Activated CD8-positive, alpha-beta memory T cell treated with anti-CD3 and anti-CD28 coated beads for 4 hours (primary cell): ENCODE results near the gene DMRT1.
"Not testable (repeated sequence)": the region's sequence is repeated elsewhere in the genome, so short reads cannot be mapped to it uniquely, and the experiment has no call there.

Source experiments
- DNase-seq, 2 donors: peaks; one replicate each; pipeline ENCODE4 v3.0.0-alpha.2; 2020; ENCODE audit warnings: low read depth in 2 of 2

The DMRT1 gene

DNA sequence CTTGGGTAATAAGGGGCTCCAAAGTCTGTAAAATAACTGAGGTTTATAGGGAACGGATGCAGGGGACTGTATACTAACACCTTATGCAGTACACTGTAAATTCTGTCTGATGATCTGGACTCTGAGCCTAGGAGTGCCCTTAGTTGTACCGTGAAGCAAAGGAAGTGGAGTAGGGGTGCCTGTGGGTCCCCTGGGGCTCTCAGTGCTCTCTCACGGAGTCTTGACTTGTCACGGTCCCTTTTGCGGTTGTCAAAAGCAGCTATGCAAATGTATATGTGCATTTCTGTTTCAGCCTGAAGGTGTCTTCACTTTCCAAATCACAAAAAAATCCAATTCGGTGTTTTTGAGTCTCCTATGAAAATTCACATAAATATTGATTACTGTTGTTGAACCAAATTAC is 17.8 kb downstream of the DMRT1 start:
- no peak for DNase-seq

DNA sequence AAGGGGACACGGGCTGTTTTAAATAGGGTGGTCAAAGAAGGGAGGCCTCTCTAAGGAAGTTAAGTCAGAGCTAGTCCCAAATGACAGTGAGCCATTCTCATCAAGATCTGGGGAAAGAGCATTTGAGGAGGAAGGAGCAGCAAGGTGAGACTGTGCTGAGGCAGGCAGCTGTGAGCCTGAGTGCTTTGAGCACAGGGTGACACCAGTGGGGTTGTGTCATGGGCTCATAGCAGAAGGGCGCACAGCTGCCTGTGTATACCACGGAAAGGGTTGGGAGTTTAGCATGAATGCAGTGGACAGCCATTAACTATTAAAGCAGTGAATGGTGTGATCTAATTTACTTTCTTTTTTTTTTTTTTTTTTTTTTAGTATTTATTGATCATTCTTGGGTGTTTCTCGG is 19.2 kb downstream of the DMRT1 start:
- no peak for DNase-seq

DNA sequence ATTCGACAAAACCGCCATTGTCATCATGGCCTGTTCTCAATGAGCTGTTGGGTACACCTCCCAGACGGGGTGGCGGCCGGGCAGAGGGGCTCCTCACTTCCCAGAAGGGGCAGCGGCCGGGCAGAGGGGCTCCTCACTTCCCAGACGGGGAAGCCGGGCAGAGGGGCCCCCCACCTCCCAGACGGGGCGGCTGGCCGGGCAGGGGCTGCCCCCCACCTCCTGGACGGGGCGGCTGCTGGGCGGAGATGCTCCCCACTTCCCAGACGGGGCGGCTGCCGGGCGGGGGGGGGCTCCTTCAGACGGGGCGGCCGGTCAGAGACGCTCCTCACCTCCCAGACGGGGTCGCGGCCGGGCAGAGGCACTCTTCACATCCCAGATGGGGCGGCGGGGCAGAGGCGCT is 20.0 kb downstream of the DMRT1 start:
- not testable (repeated sequence) for DNase-seq

DNA sequence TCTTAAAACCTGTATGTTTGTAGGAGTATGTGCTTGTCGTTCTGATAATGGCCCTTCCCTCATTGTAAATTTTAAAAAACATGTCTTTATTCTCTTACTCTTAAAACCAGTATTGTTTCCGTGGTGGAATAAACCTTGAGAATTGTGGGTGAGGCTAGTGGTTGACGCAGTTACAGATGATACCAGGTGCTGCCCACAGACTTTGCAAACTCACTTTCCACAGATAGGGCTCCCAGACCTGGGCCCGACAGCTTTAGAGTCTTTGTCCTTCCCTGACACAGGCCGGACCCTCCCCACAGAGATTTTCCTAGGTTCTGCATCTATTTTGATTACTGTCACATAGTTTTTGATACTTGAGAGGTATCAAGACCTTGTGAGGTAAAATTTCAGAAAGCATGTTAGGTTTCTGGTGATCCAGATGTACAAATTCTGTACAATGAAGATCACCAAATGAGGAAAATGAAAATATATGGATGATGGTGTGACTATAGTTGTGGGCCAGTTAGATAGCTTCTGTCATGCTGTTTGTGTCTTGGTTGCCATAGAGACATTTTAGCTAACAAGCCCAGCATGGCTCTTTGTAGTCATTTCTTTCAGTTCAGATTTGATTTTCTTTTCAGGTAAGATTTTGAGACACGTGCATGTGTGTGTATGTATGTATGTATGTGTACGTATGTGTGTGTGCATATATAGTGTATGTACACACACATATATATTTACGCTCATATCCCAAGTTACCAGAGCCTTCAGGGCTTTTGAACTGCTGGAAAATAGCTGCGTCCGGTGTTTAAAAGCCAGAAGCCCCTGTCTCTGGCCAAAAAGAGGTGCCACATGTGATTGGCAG is 33.8 kb downstream of the DMRT1 start:
- DNase-seq, result no peak

DNA sequence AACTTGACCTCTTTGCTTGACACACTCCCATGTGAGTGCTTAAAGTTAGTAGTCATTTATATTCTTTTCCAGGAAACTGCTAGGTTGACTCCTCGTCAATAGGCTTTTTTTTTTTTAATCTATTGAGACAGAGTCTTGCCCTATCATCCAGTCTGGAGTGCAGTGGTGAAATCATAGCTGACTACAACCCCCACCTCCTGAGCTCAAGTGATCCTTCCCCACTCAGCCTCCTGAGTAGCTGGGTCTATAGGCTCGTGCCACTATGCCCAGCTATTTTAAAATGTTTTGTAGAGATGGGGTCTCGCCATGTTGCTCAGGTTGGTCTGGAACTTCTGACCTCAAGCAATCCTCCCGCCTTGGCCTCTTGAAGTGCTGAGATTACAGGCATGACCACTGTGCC is 34.9 kb downstream of the DMRT1 start:
- DNase-seq, result no peak

DNA sequence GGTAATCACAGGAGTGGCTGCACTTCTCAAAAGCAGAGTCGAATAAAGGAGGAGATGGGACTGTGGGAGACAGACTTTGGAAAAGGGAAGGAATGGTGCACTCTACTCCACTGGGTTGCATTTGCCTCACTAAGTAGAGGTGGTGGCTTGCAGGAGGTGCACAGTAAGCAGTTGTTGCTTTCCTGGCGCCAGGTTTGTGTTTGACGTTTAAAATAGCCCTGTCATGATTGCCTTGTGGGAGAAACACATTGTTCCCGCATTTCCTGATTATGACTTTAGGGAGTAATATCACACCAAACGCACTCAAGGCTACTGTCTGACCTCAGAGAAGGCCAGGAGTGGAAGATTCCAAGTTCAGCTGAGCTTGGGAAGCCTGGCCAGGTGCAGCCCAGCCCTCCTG is 36.7 kb downstream of the DMRT1 start:
- no peak for DNase-seq

DNA sequence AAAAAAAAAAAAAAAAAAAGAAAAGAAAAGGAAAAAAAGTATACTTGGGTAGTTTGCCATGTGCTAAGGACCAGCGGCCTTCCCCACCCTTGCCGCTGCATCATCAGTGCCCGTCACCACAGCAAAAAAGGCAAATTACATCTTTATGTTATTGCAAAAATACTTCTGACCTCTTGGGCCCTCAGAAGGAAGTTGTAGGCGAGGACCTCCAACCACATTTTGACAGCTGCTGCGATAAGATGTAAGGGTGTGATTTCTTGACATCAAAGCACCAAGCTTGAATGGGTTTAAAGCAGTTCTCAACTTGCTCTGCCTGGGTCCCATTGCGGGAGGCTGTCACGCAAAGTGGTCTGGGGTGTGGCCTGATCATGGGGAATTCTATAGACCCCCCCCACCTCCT is 39.2 kb downstream of the DMRT1 start:
- no peak for DNase-seq

DNA sequence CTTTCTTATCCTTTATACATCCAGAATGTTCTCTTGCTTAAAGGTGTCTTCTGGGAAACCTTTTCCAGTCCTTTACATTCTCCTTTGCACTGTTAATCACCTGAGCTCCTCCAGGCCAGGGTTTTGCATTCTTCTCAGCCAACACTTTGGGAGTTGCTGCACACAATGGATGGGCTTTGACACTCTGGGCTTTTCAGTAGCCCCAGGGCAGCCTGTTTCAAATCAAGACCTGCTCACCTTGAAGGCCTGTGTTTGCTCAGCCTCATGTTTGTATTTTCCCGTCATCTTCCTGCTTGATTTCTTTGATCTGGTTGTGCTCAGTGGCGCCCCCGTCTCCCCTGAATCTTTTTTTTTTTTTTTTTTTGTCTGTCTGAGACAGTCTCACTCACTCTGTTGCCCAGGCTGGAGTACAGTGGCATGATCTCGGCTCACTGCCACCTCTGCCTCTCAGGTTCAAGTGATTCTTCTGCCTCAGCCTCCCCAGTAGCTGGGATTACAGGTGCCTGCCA is 41.0 kb downstream of the DMRT1 start:
- no peak for DNase-seq

DNA sequence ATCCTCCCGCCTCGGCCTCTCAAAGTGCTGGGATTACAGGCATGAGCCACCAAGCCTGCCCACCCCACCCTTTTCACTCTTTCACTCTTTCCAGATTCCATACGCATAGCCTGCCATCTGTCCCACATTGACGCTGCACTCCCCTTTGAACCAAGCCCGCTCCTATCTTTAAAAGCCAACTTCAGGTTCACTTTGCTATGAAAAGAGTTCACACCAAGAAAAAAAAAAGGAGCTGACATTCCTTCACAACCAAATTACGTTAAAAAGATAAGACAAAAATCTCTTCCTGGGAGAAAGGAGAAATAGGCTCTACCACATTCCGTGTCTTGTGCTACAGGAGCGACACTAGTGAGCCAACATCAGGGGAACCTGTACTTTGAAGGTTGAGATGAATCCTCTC is 41.5 kb downstream of the DMRT1 start:
- no peak for DNase-seq

DNA sequence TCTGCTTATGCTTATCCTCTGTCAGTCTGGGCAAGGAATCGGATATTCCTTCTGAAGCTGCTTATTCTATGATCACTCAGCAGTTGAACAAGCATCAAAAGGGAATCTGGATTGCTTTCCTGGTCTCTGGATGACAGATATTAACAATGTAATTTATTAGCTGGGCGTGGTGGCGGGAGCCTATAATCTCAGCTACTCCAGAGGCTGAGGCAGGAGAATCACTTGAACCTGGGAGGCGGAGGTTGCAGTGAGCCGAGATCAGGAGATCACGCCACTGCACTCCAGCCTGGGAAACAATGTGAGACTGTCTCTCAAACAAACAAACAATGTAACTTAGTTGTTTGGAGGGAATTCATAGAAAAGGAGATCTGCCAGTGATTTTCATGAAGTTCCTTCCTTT is 45.4 kb downstream of the DMRT1 start:
- DNase-seq, result no peak

DNA sequence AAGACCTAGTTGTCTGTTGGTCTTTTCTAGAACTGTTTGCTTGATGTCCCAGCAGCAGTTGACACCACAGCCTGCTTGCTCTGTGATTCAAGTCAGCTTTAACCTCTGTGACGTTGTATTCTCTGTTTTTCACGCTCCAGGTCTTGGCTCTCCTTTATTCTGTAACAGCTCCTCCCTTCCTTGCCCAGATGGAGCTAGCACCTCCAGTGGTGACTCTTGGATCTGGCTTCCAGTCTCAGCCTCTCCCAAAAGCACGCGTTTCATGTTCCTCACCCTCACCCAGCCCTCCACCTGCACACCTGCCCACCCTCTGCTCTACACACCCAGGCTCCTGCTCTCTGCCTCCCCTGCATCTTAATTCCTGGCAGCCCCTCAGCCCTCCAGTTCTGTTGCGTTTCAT is 50.6 kb downstream of the DMRT1 start:
- no peak for DNase-seq

DNA sequence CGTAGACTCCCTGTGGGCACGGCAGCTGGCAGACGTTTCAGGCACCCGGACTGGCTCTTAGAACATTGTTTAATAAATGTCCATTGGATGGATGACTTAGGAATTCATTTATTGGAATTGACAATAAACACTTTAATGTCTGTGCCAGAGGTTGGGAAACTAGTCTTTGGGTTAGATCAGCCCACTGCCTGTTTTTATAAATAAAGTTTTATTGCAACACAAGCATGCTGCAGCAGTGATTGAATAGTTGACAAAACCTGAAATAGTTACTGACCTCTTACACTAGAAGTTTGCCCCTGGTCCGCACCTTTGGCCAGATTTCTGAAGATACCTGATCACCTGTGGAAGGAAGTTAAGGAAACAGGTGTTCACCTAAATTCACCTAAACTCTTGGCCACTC is 51.6 kb downstream of the DMRT1 start:
- no peak for DNase-seq

DNA sequence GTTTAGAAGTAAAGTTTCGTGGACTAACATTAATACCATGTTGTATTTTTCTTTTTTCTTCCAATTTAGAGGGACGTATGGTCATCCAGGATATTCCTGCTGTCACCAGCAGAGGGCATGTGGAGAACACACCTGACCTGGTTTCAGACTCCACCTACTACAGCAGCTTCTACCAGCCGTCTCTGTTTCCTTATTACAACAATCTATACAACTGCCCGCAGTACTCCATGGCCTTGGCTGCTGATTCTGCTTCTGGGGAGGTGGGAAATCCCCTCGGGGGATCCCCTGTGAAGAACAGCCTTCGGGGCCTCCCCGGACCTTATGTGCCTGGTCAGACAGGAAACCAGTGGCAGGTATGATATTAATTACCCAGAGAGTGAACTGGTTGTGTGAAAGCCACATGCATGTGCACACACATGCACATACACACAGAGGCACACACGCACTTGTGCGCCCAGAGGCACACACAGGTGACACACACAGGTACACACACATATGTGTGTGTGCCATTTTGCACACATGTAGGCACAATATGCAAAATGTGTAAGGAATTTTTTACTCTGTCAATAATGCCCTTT is 52.4 kb downstream of the DMRT1 start:
- no peak for DNase-seq

DNA sequence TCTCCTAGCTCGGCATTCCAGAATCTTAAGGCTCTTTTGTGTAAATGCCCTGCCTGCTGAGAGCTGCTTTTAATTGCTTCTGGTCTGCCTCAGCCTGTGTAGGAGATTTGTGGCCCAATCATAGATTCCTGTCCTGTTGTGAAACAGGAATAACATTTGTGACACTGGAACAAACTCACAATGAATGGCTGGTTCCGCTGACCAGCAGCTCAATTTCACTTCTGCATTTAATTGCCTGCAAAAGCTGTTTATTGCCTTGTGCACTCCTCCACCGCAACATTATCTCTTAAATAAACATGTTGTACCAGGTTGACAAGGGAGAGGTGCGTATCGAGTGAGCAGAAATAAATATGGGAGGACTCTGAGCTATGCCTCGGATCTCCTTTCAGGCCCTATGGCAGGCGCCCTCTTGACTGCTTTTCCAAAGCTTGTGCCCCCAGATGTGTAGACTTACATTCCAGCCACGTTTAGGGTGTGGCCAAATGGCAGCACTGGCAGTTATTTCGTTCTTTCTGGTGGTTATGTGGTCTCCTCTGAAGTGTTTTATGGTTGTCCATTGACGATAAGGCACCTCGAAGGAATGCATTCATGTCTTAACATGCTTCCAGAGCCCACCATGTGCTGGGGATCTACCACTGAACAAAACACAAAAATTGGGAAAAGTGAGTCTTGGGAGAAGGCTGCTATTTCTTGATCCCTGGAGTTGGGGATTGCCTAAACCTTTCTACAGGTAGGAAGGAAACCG is 58.1 kb downstream of the DMRT1 start:
- no peak for DNase-seq

DNA sequence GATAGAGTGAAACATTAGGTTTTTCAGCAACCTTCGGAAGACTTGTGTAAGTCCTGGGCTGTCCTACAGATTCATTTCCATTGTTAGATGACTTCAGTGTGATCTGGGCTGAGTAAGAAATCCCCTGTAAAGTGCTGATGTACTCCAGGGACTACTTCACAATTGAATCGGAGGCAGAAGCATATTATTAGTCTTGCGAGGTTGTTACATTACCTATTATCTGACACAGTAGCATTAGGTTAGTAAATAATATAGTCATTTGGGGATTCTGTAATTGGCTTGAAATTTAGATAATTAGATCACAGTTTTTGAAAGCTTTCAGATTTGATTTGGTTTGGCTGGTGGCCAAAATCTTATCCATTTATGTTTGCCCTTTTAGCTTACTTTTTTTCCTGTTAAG is 62.4 kb downstream of the DMRT1 start:
- no peak for DNase-seq

DNA sequence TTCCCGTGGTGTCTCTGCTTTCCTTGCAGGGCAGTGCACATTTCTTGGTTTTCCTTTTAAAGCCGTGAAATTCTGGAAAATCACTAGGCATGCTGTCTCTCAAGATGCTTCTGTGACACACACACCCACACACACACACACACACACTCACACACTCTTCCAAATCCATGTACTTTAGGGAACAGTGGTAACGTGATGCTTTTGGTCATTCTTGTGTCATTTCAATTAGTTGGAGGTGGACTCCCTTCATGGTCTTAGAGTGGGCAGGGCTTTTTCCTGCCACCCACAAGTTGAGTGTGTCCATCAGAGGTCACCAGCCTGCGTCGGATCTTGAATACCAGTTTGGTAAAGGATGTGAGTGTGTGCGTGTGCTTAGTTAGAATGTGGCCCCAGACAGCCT is 64.4 kb downstream of the DMRT1 start:
- no peak for DNase-seq

DNA sequence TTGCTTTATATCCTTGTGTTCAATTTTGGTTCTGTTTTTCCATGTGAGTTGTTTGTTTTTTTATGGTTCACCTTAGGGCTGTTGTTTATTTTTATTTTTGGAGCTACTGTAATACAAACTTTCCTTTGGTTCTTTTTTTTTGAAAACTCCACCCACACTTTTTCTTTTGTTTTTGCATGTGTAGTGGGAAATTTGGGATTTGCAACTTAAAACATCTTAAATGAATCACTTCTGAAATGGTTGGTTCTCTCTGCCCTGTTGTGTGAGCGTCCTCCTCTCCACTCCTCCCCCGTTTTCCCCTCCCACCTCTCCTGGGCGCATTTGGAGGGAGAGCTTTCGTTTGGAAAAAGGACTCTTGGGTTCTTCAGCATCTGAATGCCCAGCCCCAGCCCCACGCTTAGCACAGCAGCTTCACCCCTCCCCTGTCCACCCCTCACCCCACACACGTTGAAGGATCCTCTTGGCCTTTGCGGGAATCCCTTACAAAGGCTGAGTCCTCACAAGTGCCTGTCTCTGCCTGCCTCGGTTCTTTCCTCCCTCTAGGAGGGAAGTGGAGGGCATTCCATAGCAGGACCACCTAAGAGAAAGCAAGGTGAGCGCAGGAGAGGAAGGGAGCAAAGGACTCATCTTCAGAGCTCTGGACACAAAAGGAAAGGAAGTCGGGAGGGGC is 67.2 kb downstream of the DMRT1 start:
- DNase-seq, result no peak

DNA sequence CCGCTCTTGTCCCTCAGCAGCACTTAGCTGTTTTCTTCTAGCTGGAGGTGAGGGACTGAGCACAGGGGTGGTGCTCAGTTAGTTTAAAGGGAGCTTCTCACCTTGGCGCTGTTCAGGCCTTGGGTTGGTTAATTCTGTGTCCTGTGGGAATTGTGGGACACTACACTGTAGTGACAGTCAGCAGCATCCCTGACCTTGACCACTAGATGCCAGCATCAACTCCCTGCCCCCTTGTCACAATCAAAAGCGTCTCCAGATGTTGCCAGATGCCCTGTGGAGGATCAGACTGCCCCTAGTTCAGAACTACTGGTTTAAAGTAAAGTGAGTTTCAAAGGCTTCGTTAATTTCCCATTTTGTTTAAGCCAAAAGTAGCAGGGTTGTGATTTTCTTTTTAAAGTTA is 69.5 kb downstream of the DMRT1 start:
- DNase-seq, result no peak

DNA sequence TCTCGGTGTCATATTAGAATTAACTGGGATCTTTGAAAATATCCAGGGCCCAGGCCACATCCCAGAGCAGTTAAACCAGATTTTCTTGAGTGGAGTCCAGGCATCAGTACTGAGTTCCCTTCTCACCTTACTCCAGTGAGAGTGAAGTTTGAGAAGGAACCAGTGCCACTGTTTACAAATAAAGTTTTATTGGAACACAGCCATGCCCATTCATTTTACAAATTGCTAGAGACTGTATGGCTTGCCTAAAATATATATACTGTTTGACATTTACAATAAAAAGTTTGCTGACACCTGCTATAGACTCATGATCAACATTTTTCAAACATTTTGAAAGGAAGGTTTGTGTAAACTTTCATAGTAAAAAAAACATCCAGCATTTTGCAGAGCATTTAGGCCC is 71.3 kb downstream of the DMRT1 start:
- no peak for DNase-seq

DNA sequence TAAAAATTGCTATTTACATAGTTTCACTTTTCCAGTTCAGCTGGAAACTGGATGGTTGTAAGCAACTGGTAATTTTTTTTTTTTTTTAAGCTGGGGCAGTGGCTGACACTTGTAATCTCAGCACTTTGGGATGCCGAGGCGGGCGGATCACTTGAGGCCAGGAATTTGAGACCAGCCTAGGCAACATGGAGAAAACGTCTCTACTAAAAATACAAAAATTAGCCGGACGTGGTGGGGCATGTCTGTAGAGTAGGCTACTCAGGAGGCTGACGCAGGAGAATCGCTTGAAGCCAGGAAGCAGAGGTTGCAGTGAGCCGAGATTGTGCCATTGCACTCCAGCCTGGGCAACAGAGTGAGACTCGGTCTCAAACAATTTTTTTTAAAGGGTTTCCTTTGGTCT is 72.0 kb downstream of the DMRT1 start:
- not testable (repeated sequence) for DNase-seq

DNA sequence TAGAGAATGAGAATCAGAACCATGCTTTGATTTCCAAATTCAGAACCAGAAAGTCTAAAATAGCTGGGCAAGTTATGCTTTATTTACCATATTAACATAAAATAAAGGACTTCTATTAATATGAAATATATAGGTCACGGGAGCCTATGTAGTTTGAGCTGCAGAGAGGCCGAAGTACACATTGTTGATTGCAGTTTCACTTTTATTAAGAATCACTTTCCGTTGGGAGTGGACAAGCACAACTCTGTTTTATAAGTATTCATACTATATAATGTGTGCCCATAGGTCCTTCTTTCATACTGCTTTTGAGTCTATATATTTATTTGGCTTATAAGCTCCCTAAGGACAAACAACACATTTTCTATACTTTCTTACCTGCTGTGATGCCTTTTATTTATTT is 76.2 kb downstream of the DMRT1 start:
- DNase-seq, result no peak

DNA sequence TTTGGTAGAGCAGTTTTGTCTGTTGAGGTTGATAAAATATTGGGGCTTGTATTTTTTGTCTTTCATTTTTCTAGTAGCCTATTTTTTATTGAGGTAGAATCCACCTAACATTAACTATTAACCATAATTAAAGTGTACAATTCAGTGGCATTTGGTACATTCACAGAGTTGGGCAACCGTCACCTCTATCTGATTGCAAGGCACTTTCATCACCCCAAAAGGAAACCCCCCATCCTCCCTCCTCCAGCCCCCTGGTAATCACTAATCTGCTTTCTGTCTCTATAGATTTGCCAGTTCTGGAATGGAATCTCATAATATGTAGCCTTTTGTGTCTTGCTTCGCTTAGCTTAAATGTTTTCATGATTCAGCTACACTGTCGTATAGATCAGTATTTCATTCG is 79.4 kb downstream of the DMRT1 start:
- DNase-seq, result no peak
